Naive thymus-derived CD8-positive, alpha-beta T cell (primary cell): ENCODE results near the gene LPCAT2. TPM values are rescaled to one million over a fixed set of nuclear protein-coding genes. Genes with fewer than 3 reads are reported as not detected.

ENCODE experiments used
- ATAC-seq, 2 donors: fragments of 150-1000 bp; cut with Tn5 transposase in 1 of 2; sonication (Bioruptor Pico), chemical (Tn5 transposase) in 1 of 2; 1 replicate in 1 of 2; 2 replicates in 1 of 2; pipeline ENCODE4 v1.10.0; 2021; ENCODE audit warnings: mild to moderate bottlenecking in 2 of 2, moderate library complexity in 2 of 2
- POLR2A ChIA-PET: fragments of 350-600 bp; sonication (Branson Sonifier 250); formaldehyde crosslinking; loops from one replicate; lab custom pipeline; 2021; ENCODE audit warnings: antibody characterized with exemption; lab: Charles Lee
- DNase-seq, 10 donors: peaks; one replicate each; pipeline versions ENCODE4 v3.0.0 to v3.0.0-alpha.2; 2020 to 2022
- H3K27ac Mint-ChIP-seq, 10 donors: one replicate each; pipeline ENCODE4 v1.8.0; 2020 to 2022; ENCODE audit warnings: mild to moderate bottlenecking in 10 of 10, mixed read lengths in 10 of 10, moderate library complexity in 4 of 10, inconsistent platforms in 1 of 10
- H3K27me3 Mint-ChIP-seq, 5 donors: one replicate each; pipeline ENCODE4 v1.8.0; 2021 to 2022; ENCODE audit warnings: mixed read lengths in 5 of 5
- H3K36me3 Mint-ChIP-seq, 3 donors: one replicate each; pipeline ENCODE4 v1.8.0; 2020 to 2022; ENCODE audit warnings: mixed read lengths in 3 of 3, mild to moderate bottlenecking in 2 of 3, inconsistent platforms in 1 of 3
- H3K4me1 Mint-ChIP-seq, 4 donors: one replicate each; pipeline ENCODE4 v1.8.0; 2021 to 2022; ENCODE audit warnings: mixed read lengths in 4 of 4
- H3K4me3 Mint-ChIP-seq, 10 donors: one replicate each; pipeline ENCODE4 v1.8.0; 2020 to 2022; ENCODE audit warnings: mild to moderate bottlenecking in 10 of 10, mixed read lengths in 10 of 10, moderate library complexity in 6 of 10, inconsistent platforms in 1 of 10
- H3K9me3 Mint-ChIP-seq, 9 donors: one replicate each; pipeline ENCODE4 v1.8.0; 2020 to 2022; ENCODE audit warnings: mixed read lengths in 9 of 9, mild to moderate bottlenecking in 3 of 9, inconsistent platforms in 1 of 9, moderate library complexity in 1 of 9
- polyA plus RNA-seq, 3 donors: library from polyadenylated mRNA; unstranded; fragments of 300-500 nt; fragmentation: Illumina TruSeq; gene quantifications; one replicate each; pipeline ENCODE4 v1.2.3, GENCODE V29; 2021
- total RNA-seq, 8 experiments: library from RNA in 2 of 8; stranded (reverse) in 2 of 8; gene quantifications; one replicate each; pipeline ENCODE4 v1.2.3 and lab custom pipeline; 2021 to 2026

Gene LPCAT2
- total RNA-seq (under 1 TPM in 1 of 2 experiments, not detected in 1; 0.70 TPM), polyA plus RNA-seq (not detected), total RNA-seq (lab: John Stamatoyannopoulos, UW) (0 to 0.09 (median 0) reads per million in 6 experiments)

- Mint-ChIP-seq H3K27ac (peak within 1 kb of the TSS in 1 of 10 donors; percentile 60), H3K27me3 (peaks cover 25 to 58% (median 44%) of the 10 kb centered on the region in 5 donors), H3K36me3 (peaks cover 0 to 17% (median 4%) of the 10 kb centered on the region in 3 donors), H3K4me3 (peak within 1 kb of the TSS in 8 of 10 donors; percentile 19 to 84 (median 60)), H3K4me1 (peaks cover 9 to 14% (median 12%) of the 10 kb centered on the region in 4 donors), H3K9me3 (peaks cover 4 to 23% (median 18%) of the 10 kb centered on the region in 9 donors)
- POLR2A ChIA-PET, result no interaction called here
- DNase-seq (peak in 1 of 10 donors; percentile 17), ATAC-seq (no peak)
Observed at GRCh38 chr16:55508941-55509931, at the start of gene LPCAT2. LPCAT2 (plus strand) TSS chr16:55509072; CDS start chr16:55509182, 110 bp downstream.

DNA sequence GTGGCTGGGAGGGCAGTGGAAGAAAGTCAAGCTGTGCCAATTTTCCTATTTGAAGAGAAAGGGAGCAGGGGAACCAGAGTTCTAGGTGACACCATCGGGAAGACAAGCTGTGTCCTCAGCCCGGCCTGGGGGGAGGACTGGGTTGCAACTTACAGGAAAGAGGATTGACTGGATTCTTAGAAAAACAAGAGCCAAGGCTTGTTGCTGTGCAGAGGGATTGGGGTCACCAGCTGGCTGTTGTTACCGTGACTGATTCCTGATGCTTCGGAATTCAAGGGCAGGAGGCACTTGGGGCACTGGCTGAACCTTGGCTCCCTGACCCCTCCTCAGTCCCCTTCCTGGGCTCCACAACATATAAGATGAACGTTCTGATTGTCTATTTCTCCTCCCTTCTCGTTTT lies 46.6 kb upstream of the LPCAT2 start:
- no peak for DNase-seq
- POLR2A ChIA-PET, result no interaction called here
- H3K4me1 Mint-ChIP-seq, result peaks cover 0 to 2% (median 0%) of the 10 kb centered on the region in 4 donors
- H3K4me3 Mint-ChIP-seq, result no peak overlapping the region
- peaks cover 0 to 19% (median 4%) of the 10 kb centered on the region in 5 donors for H3K27me3 Mint-ChIP-seq
- H3K36me3 Mint-ChIP-seq, result no peaks in the 10 kb centered on the region
- no peak for ATAC-seq
- H3K27ac Mint-ChIP-seq, result no peak overlapping the region
- no peaks in the 10 kb centered on the region for H3K9me3 Mint-ChIP-seq

DNA sequence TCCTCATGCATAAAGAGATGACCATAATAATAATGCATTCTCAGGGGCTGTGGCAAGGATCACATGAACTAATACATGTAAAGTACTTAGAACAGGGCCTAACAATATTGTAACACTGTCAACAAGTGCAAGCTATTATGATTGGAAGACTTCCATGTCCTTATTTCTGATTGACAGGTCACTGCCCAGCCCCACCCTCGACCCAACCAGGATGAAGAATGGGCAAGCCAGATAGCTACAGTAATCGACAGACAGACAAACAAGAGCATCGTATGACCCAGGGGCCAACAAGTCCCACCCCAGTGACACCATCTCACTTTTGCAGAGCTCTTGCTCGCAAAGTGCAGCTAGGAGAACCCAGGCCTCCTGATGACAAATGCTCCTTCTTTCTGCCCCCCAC lies 44.5 kb upstream of the LPCAT2 start:
- DNase-seq (no peak), ATAC-seq (no peak)
- Mint-ChIP-seq H3K27me3 (peaks cover 0 to 10% (median 3%) of the 10 kb centered on the region in 5 donors), H3K36me3 (no peaks in the 10 kb centered on the region), H3K4me1 (peaks cover 0 to 2% (median 0%) of the 10 kb centered on the region in 4 donors), H3K4me3 (no peak overlapping the region), H3K9me3 (no peaks in the 10 kb centered on the region), H3K27ac (no peak overlapping the region)
- POLR2A ChIA-PET, result no interaction called here

GRCh38 chr16:55465077-55465896 lies 43.6 kb upstream of the LPCAT2 start:
- POLR2A ChIA-PET, result no interaction called here
- Mint-ChIP-seq H3K9me3 (no peaks in the 10 kb centered on the region), H3K4me1 (peaks cover 0 to 2% (median 0%) of the 10 kb centered on the region in 4 donors), H3K27ac (no peak overlapping the region), H3K27me3 (peaks cover 0 to 10% (median 3%) of the 10 kb centered on the region in 5 donors), H3K36me3 (no peaks in the 10 kb centered on the region), H3K4me3 (no peak overlapping the region)
- peak; percentile 90 to 99 for ATAC-seq
- peak; percentile 60 to 88 (median 75) for DNase-seq

GRCh38 chr16:55466209-55466608 lies 42.7 kb upstream of the LPCAT2 start:
- Mint-ChIP-seq H3K36me3 (no peaks in the 10 kb centered on the region), H3K27ac (no peak overlapping the region), H3K4me3 (no peak overlapping the region), H3K4me1 (peaks cover 0 to 2% (median 0%) of the 10 kb centered on the region in 4 donors), H3K27me3 (peaks cover 0 to 10% (median 3%) of the 10 kb centered on the region in 5 donors), H3K9me3 (no peaks in the 10 kb centered on the region)
- no peak for DNase-seq
- ATAC-seq, result no peak
- POLR2A ChIA-PET, result no interaction called here

DNA sequence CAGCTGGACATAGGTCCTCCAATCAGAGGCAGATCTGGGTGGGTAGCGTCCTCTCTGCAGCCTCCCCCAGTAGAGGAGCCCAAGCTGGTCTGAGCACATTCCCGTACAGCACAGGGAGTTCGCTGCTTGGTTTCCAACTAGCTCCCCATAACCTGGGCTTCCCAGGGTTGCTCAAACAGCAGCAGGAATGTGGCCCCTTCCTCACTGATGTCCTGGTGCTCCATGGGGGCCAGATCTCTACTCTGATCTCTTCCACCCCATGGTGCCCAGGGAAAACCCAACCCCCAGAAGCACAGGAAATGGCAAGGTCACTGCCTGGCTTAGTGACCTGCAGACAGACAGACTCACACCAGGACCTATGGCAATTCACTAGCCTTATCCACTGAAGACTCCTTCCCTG lies 41.0 kb upstream of the LPCAT2 start:
- peaks cover 0 to 2% (median 0%) of the 10 kb centered on the region in 4 donors for H3K4me1 Mint-ChIP-seq
- no peaks in the 10 kb centered on the region for H3K9me3 Mint-ChIP-seq
- no peak overlapping the region for H3K4me3 Mint-ChIP-seq
- H3K27me3 Mint-ChIP-seq, result peaks cover 0 to 4% (median 1%) of the 10 kb centered on the region in 5 donors
- POLR2A ChIA-PET, result no interaction called here
- DNase-seq, result no peak
- no peaks in the 10 kb centered on the region for H3K36me3 Mint-ChIP-seq
- H3K27ac Mint-ChIP-seq, result no peak overlapping the region
- no peak for ATAC-seq

GRCh38 chr16:55468352-55468990 lies 40.4 kb upstream of the LPCAT2 start:
- POLR2A ChIA-PET, result no interaction called here
- Mint-ChIP-seq H3K27me3 (peaks cover 0 to 4% (median 1%) of the 10 kb centered on the region in 5 donors), H3K27ac (no peak overlapping the region), H3K4me1 (peaks cover 0 to 2% (median 0%) of the 10 kb centered on the region in 4 donors), H3K36me3 (no peaks in the 10 kb centered on the region), H3K9me3 (no peaks in the 10 kb centered on the region), H3K4me3 (no peak overlapping the region)
- ATAC-seq (no peak), DNase-seq (no peak)

GRCh38 chr16:55469821-55470532 lies 38.9 kb upstream of the LPCAT2 start:
- POLR2A ChIA-PET, result no interaction called here
- peaks cover 0 to 2% (median 0%) of the 10 kb centered on the region in 4 donors for H3K4me1 Mint-ChIP-seq
- no peaks in the 10 kb centered on the region for H3K9me3 Mint-ChIP-seq
- DNase-seq (no peak), ATAC-seq (no peak)
- no peak overlapping the region for H3K27ac Mint-ChIP-seq
- H3K27me3 Mint-ChIP-seq, result peaks cover 0 to 9% (median 1%) of the 10 kb centered on the region in 5 donors
- H3K4me3 Mint-ChIP-seq, result no peak overlapping the region
- no peaks in the 10 kb centered on the region for H3K36me3 Mint-ChIP-seq

- H3K27me3 Mint-ChIP-seq, result peaks cover 0 to 15% (median 1%) of the 10 kb centered on the region in 5 donors
- no peaks in the 10 kb centered on the region for H3K36me3 Mint-ChIP-seq
- DNase-seq (no peak), ATAC-seq (no peak)
- POLR2A ChIA-PET, result no interaction called here
- H3K4me3 Mint-ChIP-seq, result no peak overlapping the region
- peak overlapping the region in 1 of 10 donors; percentile 22 for H3K27ac Mint-ChIP-seq
- H3K4me1 Mint-ChIP-seq, result no peaks in the 10 kb centered on the region
- H3K9me3 Mint-ChIP-seq, result no peaks in the 10 kb centered on the region
Observed at GRCh38 chr16:55470533-55471371, 38.1 kb upstream of the LPCAT2 start.

DNA sequence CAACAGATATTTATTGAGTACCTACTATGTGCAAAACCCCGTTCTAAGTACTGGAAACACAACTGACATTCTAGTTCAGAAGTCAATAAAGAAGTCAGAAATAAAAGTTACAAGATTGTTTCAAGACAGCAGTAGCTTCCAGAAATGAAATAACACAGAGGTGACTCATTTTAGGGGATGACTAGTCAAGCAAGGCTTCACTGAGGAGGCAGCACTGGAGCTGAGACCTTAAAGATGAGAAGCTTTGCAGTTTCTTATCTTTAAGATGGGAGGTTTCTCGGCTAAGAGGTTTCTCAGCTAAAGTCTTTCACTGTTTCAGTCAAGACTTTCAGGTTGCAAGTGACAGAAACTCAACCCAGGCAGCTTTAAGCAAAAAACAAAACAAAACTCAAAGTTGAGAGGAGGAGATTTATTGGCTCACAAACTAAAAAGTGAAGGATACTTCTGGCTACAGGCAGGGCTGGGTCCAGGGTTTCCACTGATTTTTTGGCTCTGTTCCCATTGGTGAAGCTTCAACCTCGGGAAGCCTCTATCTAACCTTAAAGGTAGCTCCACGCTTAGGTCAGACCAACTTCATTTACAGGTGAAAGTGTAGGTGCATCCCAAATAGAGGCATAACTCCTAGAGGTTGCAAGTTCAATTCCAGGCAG lies 37.3 kb upstream of the LPCAT2 start:
- H3K4me3 Mint-ChIP-seq, result no peak overlapping the region
- DNase-seq (no peak), ATAC-seq (no peak)
- POLR2A ChIA-PET, result no interaction called here
- H3K4me1 Mint-ChIP-seq, result no peaks in the 10 kb centered on the region
- H3K27ac Mint-ChIP-seq, result peak overlapping the region in 1 of 10 donors; percentile 22
- H3K27me3 Mint-ChIP-seq, result peaks cover 0 to 23% (median 4%) of the 10 kb centered on the region in 5 donors
- no peaks in the 10 kb centered on the region for H3K9me3 Mint-ChIP-seq
- H3K36me3 Mint-ChIP-seq, result no peaks in the 10 kb centered on the region

DNA sequence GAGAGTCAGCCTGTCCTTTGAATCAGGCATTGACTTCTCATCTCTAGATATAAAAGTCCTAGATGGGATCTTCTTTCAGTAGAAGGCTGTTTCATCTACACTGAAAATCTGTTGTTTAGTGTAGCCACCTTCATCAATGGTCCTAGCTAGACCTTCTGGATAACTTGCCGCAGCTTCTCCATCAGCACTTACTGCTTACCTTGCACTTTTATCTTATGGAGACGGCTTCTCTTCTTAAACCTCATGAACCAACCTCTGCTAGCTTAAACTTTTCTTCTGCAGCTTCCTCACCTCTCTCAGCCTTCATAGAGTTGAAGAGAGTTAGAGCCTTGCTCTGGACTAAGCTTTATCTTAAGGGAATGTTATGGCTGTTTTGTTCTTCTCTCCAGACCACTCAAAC lies 35.3 kb upstream of the LPCAT2 start:
- peaks cover 0 to 1% (median under 1%) of the 10 kb centered on the region in 4 donors for H3K4me1 Mint-ChIP-seq
- H3K36me3 Mint-ChIP-seq, result no peaks in the 10 kb centered on the region
- no peaks in the 10 kb centered on the region for H3K9me3 Mint-ChIP-seq
- ATAC-seq, result no peak
- no peak for DNase-seq
- H3K27me3 Mint-ChIP-seq, result peaks cover 5 to 43% (median 21%) of the 10 kb centered on the region in 5 donors
- H3K27ac Mint-ChIP-seq, result no peak overlapping the region
- POLR2A ChIA-PET, result no interaction called here
- no peak overlapping the region for H3K4me3 Mint-ChIP-seq
